Putamen (tissue), 1 donor: Measurements from ENCODE around the gene SAMD8.
"Not testable (repeated sequence)": the region's sequence is repeated elsewhere in the genome, so short reads cannot be mapped to it uniquely, and the experiment has no call there.

Source experiments
- DNase-seq: peaks from one replicate; pipeline ENCODE4 v3.0.0-alpha.2; 2016; ENCODE audit warnings: low spot score

The SAMD8 gene

DNA sequence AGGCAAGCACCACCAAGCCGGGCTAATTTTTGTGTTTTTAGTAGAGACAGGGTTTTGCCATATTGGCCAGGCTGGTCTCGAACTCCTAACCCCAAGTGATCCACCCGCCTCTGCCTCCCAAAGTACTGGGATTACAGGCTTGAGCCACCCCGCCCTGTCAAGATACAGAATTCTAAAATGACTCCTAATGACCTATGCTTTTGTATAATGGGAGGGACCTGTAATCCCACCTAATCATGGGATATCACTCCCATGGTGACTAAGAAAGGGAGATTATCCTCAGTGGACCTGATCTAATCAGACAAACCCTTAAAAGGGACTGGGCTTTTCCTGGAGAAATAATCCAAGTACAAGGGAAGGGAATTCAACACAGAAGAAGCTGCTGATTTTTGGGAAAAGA is 28.8 kb downstream of the SAMD8 start:
- no peak for DNase-seq

DNA sequence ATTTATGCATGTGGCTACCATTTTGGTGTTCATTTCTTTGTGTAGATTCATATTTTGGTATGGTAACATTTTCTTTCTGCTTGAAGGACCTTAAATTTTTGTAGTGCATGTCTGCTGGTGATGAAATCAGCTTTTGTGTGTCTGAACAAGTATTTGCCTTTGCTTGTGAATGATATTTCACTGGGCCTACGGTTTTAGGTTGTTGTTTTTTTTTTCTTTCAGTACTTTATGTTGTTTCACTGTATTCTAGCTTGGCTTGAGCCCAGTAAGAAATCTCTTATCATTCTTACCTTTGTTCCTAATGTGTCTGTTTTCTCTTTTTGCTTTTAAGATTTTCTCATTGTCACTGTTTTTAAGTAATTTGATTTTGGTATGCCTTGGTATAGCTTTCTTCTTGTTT is 31.9 kb downstream of the SAMD8 start:
- DNase-seq: no peak

DNA sequence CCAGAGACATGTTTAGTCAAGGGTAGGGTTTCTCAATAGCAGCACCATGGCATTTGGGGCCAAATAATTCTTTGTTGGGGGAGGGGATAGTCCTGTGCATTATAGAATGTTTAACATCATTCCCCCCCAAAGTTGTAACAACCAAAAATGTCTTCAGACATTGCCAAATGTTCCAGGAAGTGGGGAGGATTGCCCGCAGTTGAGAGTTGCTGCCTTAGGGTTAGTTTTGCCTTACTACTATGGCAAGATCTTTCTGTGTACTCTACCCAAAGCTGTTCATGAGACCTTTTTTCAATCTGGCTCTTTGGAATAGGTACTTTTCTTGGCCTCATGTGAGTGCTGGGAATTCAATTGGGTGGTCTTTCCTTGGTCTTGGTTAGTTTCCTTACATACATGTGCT is 34.1 kb downstream of the SAMD8 start:
- DNase-seq: no peak

DNA sequence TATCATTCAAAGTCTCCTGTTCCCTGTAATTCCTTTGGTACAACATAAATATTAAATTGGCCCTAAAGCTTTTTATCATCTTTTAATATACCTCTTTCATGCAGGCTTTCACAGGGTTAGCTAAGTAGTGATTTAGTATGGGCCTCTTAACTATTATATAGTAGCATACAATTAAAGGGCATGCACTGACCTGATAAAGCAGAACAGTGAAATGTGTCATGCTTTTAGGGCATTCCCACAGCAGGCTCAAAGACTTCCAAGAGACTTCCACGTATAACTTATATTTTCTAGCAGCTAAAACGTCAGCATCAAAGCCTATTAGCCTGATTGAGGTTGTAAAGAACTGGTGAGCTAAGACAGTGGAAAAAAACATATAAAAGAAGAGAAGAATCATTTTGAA is 35.3 kb downstream of the SAMD8 start:
- no peak for DNase-seq

DNA sequence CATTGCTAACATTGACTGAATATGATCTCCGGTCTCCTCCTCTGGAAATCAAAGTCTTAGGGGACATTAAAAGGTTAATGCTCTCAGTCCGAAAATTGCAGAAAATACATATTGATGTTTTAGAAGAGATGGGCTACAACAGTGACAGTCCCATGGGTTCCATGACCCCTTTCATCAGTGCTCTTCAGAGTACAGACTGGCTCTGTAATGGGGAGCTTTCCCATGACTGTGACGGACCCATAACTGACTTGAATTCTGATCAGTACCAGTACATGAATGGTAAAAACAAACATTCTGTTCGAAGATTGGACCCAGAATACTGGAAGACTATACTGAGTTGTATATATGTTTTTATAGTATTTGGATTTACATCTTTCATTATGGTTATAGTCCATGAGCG is 39.2 kb downstream of the SAMD8 start:
- DNase-seq: peak; percentile 6

DNA sequence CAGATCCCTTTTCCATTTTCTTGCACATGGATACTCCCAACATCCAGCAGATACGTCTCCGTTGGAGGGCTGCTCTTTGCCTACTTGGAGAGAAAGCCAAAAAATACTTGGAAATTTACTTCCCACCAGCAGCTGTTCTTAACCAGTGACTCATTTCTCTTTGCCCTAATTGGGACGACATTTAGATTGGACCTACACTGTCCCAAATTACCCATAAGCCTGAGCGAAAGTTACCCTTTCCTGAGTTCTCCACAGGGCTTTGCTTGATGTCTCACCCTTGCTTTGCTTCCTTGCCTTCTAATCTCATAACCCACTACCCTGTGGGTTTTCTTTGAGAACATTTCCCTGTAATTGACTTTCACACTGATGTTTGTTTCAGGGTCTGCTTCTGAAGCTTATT is 48.1 kb downstream of the SAMD8 start:
- no peak for DNase-seq

DNA sequence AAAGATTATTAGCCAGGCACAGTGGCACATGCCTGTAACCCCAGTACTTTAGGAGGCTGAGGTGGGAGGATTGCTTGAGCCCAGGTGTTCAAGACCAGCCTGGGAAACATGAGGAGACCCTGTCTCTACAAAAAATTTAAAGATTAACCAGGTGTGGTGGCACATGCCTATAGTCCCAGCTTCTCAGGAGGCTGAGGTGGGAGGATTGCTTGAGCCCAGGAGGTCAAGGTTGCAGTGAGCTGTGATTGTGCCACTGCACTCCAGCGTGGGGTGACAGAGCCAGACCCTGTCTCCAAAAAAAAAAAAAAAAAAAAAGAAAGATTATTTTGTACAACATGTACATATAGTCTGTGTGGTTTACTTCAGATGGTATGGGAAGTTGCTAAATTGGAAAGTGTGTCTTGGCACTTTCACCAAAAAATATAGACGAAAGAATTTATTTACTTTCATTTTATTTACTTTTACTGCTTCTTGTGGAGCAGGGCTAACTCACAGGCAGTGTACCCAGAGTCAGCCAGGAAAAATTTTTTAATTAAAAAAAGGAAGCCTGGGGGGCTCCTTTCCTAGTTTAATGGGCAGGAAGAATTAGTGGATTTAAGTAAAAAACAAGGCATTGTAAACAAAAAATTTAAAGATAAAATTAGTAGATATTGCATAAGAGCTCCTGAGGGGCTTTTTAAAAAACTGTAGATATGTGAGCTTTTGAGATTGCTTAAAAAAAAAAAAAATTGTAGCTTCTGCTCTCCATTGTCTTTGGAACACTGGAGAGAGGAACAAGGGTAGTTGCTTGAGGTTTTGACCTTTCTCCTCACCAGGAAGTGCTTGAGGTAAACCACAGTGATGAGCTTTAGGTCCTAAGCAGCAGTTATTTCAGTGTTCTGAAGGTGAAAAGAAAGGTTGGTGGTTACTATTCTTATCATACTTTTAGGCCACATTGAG is 54.5 kb downstream of the SAMD8 start:
- no peak for DNase-seq

DNA sequence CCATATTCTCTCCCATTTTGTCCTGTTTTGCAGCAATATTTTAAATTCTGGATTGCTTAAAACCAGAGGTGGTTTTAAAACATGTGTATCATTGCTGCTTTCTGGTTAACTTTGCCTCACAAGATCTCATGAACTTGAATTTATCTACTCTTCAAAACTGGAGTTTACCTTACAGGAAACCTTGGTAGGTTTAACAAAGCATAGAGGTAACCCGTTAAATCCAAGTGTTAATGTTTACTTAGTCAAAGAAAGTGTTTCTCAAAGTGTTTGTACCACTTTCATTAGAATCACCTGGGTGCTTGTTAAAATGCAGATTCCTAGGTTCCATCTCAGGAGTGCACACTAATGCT is 55.1 kb downstream of the SAMD8 start:
- no peak for DNase-seq

DNA sequence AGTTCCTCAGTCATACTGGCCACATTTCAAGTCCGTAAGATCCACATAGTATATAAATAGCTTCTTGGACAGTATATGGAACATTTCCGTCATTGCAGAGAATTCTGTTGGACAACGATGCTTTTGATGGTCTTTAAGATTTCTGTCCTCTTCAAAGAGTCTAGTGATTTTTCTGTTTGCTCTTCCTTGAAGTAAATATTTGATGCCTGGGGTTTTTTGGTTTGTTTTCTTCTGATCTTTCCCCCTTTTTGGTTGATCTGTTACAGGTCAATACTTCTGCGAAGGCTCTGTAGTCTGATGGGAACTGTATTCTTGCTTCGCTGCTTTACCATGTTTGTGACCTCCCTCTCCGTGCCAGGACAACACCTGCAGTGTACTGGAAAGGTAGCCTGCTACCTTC is 56.8 kb downstream of the SAMD8 start:
- DNase-seq: no peak

DNA sequence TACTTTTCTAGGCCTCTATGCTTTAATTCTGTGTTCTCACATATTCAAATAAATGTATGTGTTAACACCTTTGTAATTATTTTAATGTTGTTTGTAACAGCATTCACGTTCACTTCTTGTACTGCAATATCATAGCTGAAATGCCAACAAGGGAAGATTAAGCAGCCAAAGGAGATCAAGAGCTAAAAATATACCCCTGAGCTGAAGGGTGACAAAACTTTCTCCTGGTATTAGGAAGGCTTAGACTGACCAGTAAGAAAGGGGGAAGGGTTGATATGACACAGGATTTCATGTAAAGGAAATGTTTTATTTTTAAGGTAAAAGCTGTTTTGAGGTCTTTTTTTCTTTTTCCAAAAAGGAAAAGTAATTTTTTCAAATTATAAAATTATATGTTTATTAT is 58.8 kb downstream of the SAMD8 start:
- DNase-seq: no peak

DNA sequence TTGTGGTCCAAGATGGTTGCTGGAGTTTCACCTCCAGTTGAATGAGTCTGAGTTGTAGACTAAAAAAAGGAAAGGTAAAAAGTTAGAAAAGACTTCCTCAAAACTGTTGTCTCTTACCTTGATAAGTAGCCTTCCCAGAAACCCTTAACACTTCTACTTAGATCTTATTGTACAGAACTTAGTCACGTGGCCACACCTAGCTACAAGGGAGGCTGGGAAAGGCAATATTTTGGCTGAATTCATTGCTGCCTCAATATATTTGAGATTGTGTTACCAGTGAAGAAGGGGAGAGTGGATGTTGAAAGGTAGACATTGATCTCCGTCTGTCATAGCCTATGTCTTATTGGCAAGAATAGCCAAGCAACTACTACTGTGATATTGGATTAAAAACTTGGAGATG is 63.6 kb downstream of the SAMD8 start:
- DNase-seq: no peak

DNA sequence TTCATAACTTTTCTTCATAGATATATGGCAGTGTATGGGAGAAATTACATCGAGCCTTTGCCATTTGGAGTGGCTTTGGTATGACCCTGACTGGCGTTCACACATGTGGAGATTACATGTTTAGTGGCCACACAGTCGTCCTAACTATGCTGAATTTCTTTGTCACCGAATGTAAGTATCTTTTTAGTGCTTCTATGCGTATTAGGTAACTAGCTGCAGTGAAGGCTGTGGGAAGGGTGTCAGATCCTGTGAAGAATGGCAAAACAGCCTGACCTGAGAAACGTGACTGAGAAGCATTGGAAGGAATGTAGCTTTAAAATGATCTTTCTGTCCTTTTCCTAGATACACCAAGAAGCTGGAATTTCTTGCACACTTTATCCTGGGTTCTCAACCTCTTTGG is 64.6 kb downstream of the SAMD8 start:
- no peak for DNase-seq

DNA sequence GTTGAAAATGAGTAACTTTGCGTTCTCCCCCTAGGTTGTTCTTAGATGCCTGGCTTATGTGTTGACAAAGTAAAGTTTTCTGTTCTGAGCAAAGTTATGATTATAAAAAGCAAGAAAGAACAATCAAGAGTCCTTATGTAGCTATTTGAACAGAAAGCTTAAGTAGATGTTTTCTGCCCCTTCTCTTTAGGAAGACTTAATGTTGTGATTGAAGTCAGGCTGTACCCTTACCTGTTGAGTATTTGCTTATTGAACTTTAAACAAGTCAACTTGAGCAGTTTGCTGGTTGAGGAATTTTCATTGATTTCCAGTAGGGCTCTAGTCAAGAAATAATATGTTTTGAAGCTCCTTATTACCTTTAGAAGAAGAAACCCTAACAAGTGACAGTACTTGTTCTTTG is 65.3 kb downstream of the SAMD8 start:
- DNase-seq: no peak

DNA sequence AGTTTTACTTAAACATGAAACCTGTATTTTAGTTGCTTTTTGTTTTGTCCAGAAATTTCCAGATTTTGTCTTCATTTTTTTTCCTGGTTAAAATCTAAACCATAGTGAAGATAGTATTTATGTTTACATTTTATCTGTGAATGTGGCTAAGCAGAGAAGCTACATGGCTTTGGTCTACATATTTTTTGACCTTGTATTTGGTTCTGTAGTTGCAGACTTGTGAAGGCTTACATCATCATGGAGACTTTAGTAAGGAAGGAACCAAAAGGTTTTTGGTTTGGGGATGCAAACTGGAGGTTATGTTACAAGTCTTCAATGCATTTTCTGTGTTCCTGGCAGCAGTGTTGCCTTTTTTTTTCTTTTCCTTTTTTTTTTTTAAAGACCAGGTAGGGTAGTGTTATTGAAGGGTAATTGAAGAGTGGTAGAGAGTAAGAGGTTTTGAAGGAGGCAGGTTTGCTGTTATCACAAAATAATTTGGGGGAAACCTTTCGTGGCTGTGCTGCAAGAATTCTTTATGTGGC is 68.3 kb downstream of the SAMD8 start:
- no peak for DNase-seq

DNA sequence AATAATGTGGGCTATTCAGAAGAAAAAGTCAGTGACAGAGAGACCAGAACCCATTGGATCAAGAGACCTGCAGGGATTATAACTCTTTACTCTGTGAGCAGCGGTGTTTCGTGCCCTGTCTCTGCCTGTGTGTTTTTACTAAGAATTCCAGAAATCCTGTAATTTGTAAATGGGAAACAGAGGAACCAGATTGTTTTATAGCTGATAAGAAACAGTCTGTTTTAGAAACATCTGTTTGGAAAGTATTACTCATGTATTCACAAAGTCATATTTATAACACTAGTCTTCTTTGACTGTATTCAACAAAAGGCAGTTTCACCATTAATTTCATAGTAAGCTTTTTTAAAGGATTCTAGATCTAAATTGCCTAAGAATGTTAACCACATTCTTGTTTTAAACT is 69.1 kb downstream of the SAMD8 start:
- DNase-seq: no peak

DNA sequence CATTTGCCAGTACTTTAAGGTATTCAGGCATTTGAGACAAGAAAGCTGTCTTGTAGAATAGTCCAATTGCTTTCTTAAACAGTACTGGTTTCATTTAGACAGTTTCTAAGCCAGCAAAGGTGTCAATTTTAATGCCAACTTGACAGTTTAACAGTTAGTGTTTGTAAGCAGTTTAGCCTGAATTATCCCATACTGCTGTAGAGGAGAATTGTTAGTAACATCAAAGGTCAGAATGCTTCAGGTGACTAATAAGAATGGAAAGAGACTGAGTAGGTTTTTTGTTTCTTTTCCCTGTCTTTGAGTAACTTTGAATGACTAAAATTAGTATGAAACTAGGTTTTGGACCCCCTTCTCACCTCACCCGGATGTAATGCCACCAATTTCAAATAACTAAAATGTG is 69.6 kb downstream of the SAMD8 start:
- DNase-seq: no peak

DNA sequence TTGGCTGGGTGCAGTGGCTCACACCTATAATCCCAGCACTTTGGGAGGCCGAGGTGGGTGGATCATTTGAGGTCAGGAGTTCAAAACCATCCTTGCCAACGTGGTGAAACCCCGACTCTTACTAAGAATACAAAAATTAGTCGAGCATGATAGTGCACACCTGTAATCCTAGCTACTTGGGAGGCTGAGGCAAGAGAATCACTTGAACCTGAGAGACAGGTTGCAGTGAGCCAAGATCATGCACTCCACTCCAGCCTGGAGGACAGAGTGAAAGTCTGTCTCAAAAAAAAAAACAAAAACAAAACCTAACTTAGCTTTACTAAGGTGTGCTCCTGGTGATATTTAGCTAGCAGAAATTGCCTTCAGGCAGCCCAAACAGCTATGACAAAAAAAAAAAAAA is 74.9 kb downstream of the SAMD8 start:
- no peak for DNase-seq

DNA sequence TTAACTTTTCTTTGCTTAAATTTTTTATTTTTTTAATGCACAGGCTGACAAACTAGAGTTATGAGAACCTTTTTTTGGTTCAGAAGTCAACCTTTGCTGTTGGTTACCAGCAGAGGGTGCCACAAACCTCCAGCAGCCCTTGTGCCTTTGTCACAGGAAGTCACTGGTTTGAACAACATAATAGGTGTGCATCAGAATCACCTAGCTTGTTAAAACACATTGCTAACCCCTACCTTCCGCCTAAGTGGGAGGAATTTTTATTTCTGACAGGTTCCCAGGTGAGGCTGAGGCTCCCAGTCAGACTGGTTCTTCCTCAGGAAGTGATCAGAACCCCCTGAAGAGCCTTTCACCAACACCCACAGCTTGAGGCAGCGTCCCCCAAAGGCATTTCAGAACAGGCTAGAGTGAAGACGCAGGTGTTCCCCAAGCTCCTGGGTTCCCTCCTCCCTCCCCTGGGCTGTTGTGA is 76.5 kb downstream of the SAMD8 start:
- no peak for DNase-seq

DNA sequence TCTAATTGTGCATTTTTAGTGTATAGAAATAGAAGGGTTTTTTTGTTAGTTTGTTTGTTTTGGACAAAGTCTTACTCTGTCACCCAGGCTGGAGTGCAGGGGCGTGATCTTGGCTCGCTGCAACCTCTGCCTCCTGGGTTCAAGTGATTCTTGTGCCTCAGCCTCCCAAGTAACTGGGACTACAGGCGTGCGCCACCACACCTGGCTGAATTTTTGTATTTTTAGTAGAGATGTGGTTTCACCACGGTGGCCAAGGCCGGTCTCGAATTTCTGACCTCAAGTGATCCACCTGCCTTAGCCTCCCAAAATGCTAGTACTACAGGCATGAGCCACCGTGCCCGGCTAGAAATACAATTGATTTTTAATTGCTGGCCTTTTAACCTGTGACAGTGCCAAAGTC is 77.1 kb downstream of the SAMD8 start:
- not testable (repeated sequence) for DNase-seq

DNA sequence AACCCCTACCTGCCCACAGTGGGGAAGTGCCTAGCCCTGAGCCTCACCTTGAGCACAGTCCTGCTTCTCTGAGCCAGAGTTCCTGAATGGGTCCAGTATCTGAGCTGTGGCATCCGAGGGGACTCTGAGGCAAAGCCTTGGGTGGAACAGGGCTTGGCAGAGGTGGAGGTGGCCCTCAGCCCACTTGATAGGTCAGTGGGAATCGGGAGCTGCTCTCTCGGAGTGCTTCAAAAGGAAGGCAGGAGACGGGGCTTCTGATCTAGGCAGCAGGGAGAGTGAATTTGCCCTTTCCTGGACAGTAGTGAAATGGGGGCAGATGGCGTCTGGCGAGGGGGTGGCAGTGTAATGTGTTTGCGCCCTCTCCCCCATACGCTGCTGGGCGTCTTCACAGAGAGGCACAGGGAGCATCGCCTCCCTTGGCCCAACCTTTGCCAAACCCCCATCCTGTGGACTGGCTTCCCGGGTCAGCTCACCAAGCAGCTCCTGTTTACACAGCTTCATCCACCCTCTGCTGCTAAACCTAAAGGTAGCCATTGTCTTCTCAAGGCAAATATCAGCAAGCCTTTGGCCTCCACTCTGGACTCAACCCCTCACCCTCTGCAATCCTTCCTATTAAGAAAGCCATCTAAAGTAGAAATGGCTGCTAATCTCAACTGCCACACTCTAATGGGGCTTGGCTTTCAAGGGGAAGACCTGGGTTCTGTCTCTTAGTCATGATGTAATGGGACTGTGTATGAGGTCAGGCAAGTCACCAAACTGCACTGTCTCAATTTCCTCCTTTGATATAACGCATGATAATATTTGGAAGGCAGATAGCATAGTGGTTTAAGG is 78.0 kb downstream of the SAMD8 start:
- no peak for DNase-seq

DNA sequence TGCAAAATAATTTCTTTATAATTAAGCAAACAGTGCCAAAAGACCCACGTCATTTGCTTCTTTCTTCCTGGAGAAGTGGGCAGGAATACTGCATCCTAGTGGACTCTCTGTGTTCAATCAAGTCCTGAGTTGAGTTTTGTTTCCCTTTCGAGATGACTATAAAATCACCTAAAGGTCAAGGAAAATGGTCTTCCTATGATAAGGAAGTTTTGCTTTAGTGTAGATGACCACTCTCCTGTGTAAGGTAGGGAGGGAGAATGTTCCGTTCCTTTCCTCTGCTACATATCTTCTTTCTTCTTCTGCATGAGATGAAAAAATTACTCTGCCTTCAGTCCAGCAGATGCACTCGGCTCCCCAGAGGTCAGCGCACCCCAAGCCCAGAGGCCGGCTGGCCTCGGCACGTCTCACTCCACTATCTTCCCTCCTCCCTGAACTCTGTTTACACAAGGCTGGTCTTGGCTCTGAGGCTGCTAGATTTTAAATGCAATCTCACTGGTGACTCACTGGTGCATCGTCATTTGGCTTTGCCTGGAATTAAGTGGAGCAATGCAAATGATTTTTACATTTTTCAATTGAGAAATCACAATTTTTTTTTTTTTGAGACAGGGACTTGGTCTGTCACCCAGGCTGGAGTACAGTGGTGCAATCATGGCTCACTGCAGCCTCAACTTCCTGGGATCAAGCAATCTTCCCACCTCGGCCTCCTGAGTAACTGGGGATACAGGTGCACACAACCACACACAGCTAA is 80.5 kb downstream of the SAMD8 start:
- no peak for DNase-seq

DNA sequence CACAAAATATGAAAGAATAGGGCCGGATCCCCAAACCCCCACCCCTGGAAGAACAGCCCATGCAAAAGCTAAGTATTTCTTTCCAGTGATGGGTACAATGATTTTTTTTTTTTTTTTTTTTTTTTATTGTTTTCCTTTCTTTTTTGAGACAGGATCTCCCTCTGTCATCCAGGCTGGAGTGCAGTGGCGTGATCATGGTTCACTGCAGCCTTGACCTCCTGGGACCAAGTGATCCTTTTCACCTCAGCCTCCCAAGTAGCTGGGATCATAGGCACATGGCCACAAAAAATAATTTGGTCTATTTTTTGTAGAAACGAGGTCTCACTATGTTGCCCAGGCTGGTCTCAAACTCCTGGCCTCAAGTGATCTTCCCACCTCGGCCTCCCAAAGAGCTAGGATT is 83.2 kb downstream of the SAMD8 start:
- DNase-seq: not testable (repeated sequence)
